HPDE6-E6E7 (cell line): ENCODE measurements around the gene RHOU.

ENCODE experiments used
- DNase-seq: peaks from one replicate; pipeline ENCODE4 v3.0.0; 2011; ENCODE audit warnings: missing footprints; ENCODE audit errors: extremely low spot score

RHOU gene

DNA sequence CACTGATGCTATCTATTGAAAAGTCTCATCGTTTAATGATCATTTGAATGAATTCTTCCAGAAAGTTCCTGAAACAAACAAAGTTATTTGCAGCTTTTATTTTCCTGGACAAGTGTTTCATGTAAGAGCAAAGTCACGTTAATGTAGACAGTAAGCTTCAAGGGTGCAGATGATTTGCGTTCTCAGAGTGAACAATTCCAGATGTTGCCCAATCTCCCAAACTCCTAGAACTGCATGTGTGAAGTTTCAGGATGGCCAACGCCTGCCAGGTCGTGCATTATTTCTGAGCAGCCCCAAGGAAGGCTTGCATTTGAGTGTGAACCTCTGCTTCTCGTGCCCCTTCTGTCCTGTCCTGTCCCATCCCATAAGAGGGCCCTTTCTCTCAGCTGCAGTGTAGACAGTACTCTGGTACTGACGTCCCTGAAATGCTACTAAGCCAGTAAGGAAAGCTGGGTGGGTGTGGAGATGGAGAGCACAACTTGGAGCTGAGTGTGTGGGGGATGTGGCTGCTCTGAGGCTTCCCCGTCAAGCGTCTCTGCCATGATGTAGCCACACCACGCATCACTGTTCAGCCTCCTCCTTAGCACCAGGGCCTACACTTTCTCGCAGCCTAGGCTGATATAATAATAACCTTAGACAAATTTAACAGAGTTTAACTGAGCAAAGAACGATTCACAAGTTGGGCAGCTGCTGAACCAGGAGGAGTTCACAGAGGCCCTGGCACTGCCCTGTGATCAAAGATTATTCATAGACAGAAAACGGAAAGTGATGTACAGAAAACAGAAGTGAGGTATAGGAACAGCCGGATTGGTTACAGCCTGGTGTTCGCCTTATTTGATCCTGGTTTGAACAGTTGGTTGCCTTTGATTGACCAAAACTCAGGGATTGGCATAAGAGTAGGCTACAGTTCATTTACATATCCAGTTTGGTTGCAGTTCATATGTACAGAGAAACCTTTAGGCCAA lies 50.4 kb downstream of the RHOU start:
- DNase-seq, result no peak

DNA sequence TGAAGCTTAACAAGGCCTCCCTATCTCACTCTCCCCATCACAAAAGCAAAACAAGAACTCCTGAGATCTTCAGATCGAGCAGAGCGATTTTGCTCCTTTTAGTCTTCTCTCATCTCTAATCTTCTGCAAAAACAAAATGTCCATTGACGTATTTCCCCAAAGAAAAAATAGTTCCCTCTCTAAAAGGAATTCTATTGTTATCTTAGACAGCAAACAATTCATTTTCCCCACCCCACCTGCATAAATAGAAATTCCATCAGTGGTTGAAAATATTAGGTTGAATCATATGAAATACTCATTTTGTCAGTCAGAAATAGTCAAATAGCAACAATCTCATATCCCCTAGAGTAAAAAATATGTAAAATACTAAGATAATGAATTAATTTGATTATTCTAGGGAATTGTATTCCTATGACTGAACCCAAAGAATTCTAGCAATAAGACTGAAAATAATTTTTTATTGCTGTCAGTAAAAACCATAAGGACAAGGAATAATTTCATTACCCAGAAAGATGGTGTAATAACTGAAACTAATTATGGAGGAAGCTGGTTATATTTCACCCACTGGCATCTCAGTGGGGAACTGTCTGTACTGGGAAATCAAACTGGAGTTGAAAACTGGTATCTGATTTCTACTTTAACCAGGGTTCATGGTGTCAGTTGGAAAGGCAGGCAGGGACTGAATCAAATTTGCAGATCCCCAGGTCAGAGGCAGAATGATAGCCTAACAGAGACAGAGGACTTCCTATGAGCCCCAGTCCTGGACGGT lies 51.3 kb downstream of the RHOU start:
- DNase-seq, result no peak

DNA sequence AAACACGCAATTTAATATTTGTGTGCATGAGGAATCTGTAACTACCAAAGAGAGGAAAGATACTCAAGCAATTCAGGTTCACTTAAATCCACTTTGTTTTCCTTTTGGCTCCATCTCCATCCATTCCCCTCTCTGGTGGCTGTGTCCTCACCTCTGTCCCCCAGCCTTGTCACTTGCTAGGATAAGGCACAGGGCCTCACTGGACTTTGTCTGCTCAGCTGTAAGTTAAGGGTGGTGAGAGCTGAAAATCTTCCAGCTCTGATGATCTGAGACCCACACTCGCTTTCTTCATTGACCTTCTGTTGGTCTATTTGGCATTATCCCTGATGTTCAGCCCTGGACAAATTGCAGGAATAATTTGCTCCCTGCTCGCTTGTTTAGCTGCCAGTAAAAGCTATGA lies 56.5 kb downstream of the RHOU start:
- no peak for DNase-seq

DNA sequence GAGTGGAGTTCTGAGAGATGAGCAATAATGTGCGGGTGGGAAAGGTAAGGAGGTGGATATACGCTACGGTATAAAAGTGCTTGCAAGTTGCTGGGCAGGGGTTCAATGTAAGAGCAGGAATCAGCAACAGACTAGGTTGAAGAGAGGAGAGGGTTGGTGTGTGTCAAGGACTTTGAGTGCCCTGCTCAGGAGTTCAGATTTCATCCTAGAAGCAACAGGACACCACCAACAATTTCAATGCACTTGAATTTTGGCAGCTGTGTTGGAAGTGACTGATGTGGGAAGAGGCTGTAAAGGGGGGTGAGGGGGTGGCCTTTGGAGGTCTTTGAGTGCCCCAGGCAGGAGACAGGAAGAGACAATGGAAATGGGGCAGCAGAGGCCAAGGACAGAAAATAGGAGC lies 57.3 kb downstream of the RHOU start:
- DNase-seq, result no peak

DNA sequence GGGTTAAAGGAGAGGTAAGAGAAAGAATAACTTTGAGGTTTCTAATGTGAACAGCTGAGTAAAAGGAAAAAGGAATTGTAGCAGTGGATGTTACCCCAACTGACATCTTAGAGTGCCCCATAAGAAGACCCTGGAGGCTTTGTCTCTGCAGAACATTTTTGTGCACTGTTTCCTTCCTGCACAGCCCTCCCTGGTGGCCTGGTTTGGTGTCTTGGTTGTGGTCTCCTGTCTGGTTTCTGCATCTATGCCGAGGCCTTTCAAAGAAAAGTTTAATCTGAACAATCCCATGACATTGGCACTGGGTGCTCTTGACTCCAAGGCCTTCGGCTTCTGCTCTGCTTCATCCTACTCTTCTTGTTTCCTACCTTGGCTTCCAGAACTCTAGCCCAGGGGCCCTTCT lies 57.8 kb downstream of the RHOU start:
- no peak for DNase-seq

DNA sequence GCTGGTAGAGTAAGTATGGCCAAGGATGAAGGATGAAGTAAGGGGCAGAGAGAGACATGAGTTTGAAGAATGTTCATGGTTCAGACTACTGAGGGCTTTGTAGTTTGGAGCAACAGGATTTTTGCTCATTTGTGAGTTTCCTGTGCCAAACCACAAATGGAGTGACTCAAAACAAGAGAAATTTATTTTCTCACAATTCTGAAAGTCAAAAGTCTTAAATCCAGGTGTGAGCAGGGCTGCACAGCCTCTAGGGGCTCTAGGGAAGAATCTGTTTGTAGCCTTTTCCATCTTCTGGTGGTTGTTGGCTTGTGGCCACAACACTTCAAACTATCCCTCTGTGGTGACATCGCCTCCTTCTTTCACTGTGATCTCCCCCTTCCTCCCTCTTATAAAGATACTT lies 58.9 kb downstream of the RHOU start:
- no peak for DNase-seq

DNA sequence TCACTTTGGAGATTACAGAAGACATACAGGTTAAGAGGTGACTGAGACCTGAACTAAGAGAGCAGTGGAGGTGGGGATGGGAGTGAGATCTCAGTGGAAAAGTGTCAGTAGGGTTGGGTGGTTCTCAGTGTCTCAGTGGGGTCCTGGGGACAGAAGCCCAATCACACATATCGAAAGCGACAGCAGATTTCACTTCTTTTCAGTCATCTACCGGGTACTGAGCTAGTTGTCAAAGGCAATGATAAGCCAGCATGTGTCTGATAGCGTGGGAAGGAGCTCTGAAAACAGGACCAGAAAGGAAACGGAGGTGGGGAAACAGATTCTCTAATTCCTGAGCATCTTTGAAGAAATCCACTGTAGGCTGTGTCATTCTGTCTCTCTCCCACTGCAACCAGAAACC lies 59.5 kb downstream of the RHOU start:
- no peak for DNase-seq

DNA sequence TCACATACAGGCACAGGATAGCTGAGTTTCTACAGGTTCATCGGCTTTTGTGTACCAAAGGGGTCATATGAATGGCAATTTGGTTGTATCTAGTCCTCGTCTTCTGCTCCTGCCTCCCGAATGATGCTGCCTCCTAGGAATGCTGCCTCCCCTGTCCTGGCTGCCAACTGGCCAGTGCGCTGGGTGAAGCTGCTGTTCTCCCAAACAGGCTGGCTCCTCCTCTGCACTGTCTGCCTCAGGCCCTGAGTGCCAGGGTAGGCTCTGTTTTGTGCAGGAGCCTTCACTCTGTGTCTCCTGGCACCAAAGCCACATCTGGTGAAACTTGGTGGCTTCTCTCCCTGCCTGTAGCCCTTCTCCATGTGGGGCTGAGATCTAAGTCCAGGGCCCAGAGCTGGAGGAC lies 60.3 kb downstream of the RHOU start:
- no peak for DNase-seq
